Right renal cortex interstitium (tissue), 3 donors: ENCODE data around the gene GLYAT. TPM values are rescaled to one million over a fixed set of nuclear protein-coding genes. Genes with fewer than 3 reads are reported as not detected.
"Not testable (repeated sequence)": the region's sequence is repeated elsewhere in the genome, so short reads cannot be mapped to it uniquely, and the experiment has no call there.

Experiments used
- DNase-seq, 3 donors: peaks; one replicate each; pipeline ENCODE4 v3.0.0-alpha.2; 2013; ENCODE audit warnings: low read depth in 3 of 3, low spot score in 2 of 3
- polyA plus RNA-seq, 3 donors: library from polyadenylated mRNA; unstranded; fragments of 120-200 nt; gene quantifications; one replicate each; pipeline ENCODE4 v1.2.1, GENCODE V29; 2013; ENCODE audit not compliant: insufficient read length in 3 of 3

GLYAT gene
- polyA plus RNA-seq, 3 donors: 142 to 200 (median 185) TPM

- DNase-seq: no peak
These were observed 13.4 kb upstream of the GLYAT start for GRCh38 chr11:58744988-58745704.

- DNase-seq: no peak
These were observed 11.5 kb upstream of the GLYAT start for GRCh38 chr11:58742981-58743880.

GRCh38 chr11:58742140-58742539 lies 10.4 kb upstream of the GLYAT start:
- DNase-seq: no peak

GRCh38 chr11:58741127-58741526 lies 9.4 kb upstream of the GLYAT start:
- no peak for DNase-seq

- DNase-seq: no peak
These were observed 8.7 kb upstream of the GLYAT start for GRCh38 chr11:58740447-58740846.

- no peak for DNase-seq
These were observed 8.1 kb upstream of the GLYAT start for GRCh38 chr11:58739725-58740430.

- DNase-seq: no peak
These were observed 3.1 kb upstream of the GLYAT start for GRCh38 chr11:58734681-58735490.

- DNase-seq: no peak
These were observed 1.1 kb downstream of the GLYAT start for GRCh38 chr11:58730507-58731089.

- DNase-seq: no peak
These were observed 4.3 kb downstream of the GLYAT start for GRCh38 chr11:58727415-58727797.

- no peak for DNase-seq
These were observed 4.9 kb downstream of the GLYAT start for GRCh38 chr11:58726737-58727414.

- no peak for DNase-seq
These were observed 12.2 kb downstream of the GLYAT start for GRCh38 chr11:58719406-58720117.

GRCh38 chr11:58712531-58712930 lies 19.2 kb downstream of the GLYAT start:
- no peak for DNase-seq

- no peak for DNase-seq
These were observed 19.9 kb downstream of the GLYAT start for GRCh38 chr11:58711832-58712231.

GRCh38 chr11:58707767-58708166 lies 24.0 kb downstream of the GLYAT start:
- no peak for DNase-seq

GRCh38 chr11:58696825-58697224 lies 34.9 kb downstream of the GLYAT start:
- not testable (repeated sequence) for DNase-seq

GRCh38 chr11:58693026-58693425 lies 38.7 kb downstream of the GLYAT start:
- no peak for DNase-seq

GRCh38 chr11:58691675-58692074 lies 40.1 kb downstream of the GLYAT start:
- DNase-seq: no peak

GRCh38 chr11:58688789-58689503 lies 42.8 kb downstream of the GLYAT start:
- no peak for DNase-seq
